OCI-LY3 (cell line): ENCODE measurements around the gene ALDH1B1.

Source experiments
- CTCF ChIP-seq: fragments of 200-600, 300-600 bp; sonication (generic); IDR thresholded peaks from 2 replicates; pipeline ENCODE4 v1.5.1; 2014; ENCODE audit warnings: antibody characterized with exemption, low read length, low read depth
- EZH2phosphoT487 ChIP-seq: fragments of 200-600 bp; shearing (Covaris generic); IDR thresholded peaks from 2 replicates; pipeline ENCODE4 v1.6.1; 2018; ENCODE audit warnings: antibody characterized with exemption, mixed run types, low read depth

DNA sequence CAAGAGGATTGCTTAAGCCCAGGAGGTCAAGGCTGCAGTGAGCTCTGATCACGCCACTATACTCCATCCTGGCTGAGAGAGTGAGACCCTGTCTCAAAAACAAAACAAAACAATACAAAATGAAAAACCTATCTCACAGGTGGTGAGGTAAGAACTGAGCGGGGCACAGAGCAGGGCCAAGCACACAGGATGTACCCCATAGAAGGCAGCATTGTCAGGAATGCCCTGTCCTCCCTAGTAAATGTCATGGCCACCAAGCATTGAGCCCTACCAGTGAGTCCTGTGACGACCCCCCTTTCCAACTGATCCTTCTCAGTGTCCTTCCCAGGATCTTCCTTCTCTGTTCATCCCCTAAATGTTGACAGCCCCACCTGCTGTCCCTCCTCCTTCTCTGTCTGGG is 44.6 kb upstream of the ALDH1B1 start:
- TF ChIP-seq CTCF = no peak
- no peak for TF ChIP-seq EZH2phosphoT487
